ENCODE measurements around the gene CTNNA3.

DNA sequence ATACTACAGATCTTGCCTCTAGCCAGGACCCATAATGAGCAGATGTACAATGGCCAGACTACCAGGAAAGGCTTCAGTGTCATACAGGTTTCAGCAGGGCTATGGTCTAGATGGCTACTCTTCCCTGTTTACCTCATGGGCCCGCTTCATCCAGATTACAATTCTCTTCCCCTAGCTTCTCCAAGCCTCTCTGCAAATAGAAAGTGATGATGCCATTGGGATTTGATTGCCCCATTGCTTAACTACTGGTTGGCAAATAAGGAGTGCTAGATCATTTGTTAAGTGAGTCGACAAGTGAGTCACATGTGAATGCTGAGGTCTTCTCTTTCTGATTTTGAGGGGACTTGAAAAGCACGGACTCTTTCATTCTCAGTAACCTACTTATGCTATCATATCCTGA, 1131.7 kb downstream of the CTNNA3 start:
- TF ChIP-seq EP300 (IDR thresholded peaks at IDR 0.05) (no peak), POLR2A (IDR thresholded peaks at IDR 0.05) (no peak)
- TF ChIP-seq, protein P1, sequence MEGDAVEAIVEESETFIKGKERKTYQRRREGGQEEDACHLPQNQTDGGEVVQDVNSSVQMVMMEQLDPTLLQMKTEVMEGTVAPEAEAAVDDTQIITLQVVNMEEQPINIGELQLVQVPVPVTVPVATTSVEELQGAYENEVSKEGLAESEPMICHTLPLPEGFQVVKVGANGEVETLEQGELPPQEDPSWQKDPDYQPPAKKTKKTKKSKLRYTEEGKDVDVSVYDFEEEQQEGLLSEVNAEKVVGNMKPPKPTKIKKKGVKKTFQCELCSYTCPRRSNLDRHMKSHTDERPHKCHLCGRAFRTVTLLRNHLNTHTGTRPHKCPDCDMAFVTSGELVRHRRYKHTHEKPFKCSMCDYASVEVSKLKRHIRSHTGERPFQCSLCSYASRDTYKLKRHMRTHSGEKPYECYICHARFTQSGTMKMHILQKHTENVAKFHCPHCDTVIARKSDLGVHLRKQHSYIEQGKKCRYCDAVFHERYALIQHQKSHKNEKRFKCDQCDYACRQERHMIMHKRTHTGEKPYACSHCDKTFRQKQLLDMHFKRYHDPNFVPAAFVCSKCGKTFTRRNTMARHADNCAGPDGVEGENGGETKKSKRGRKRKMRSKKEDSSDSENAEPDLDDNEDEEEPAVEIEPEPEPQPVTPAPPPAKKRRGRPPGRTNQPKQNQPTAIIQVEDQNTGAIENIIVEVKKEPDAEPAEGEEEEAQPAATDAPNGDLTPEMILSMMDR (IDR thresholded peaks at IDR 0.05) = no peak

Measured in upper lobe of left lung (tissue), 4 donors.